C4-2B (cell line): ENCODE results near the gene NEUROD4.

Source experiments
- CTCF ChIP-seq: fragments of 450-650 bp; conservative IDR thresholded peaks from 2 replicates; pipeline ENCODE4 v1.5.1; 2017; ENCODE audit warnings: mild to moderate bottlenecking
- ZFX ChIP-seq: fragments of 450-650 bp; IDR thresholded peaks from 2 replicates; pipeline ENCODE4 v1.6.1; 2017

- TF ChIP-seq CTCF (no peak), ZFX (no peak)
Observed at GRCh38 chr12:55058082-55058481, 38.3 kb downstream of the NEUROD4 start.
